ENCODE measurements around the gene SGCA. TPM values are rescaled to one million over a fixed set of nuclear protein-coding genes. Genes with fewer than 3 reads are reported as not detected.

SGCA gene
- total RNA-seq, 1 donor from 2014 or later: 12.0 TPM

- Mint-ChIP-seq H3K4me1 (ENCODE audit: unreplicated experiment) (peaks cover 43% of the 10 kb centered on the region), H3K4me3 (ENCODE audit: unreplicated experiment) (no peak overlapping the region), H3K36me3 (ENCODE audit: unreplicated experiment) (peaks cover 3% of the 10 kb centered on the region), H3K27me3 (ENCODE audit: unreplicated experiment) (no peaks in the 10 kb centered on the region), H3K9me3 (ENCODE audit: unreplicated experiment) (no peaks in the 10 kb centered on the region), H3K27ac (ENCODE audit: unreplicated experiment) (peak overlapping the region; percentile 41)
- no peak for DNase-seq (ENCODE audit: extremely low spot score, unreplicated experiment)
- no peak for TF ChIP-seq CTCF (IDR thresholded peaks at IDR 0.05)
Measured at GRCh38 chr17:50166518-50167181, 845 bp downstream of the SGCA start.

- no peak overlapping the region for H3K27ac Mint-ChIP-seq (ENCODE audit: unreplicated experiment)
- TF ChIP-seq CTCF (IDR thresholded peaks at IDR 0.05): no peak
- peaks cover 47% of the 10 kb centered on the region for H3K4me1 Mint-ChIP-seq (ENCODE audit: unreplicated experiment)
- no peak overlapping the region for H3K4me3 Mint-ChIP-seq (ENCODE audit: unreplicated experiment)
- peaks cover 3% of the 10 kb centered on the region for H3K36me3 Mint-ChIP-seq (ENCODE audit: unreplicated experiment)
- DNase-seq (ENCODE audit: extremely low spot score, unreplicated experiment): no peak
- H3K27me3 Mint-ChIP-seq (ENCODE audit: unreplicated experiment): no peaks in the 10 kb centered on the region
- no peaks in the 10 kb centered on the region for H3K9me3 Mint-ChIP-seq (ENCODE audit: unreplicated experiment)
Measured at GRCh38 chr17:50167371-50167770, 1.6 kb downstream of the SGCA start.

- H3K4me3 Mint-ChIP-seq (ENCODE audit: unreplicated experiment): no peak overlapping the region
- H3K9me3 Mint-ChIP-seq (ENCODE audit: unreplicated experiment): no peaks in the 10 kb centered on the region
- no peak for TF ChIP-seq CTCF (IDR thresholded peaks at IDR 0.05)
- H3K27ac Mint-ChIP-seq (ENCODE audit: unreplicated experiment): peak overlapping the region; percentile 86
- H3K4me1 Mint-ChIP-seq (ENCODE audit: unreplicated experiment): peaks cover 56% of the 10 kb centered on the region
- no peak for DNase-seq (ENCODE audit: extremely low spot score, unreplicated experiment)
- H3K36me3 Mint-ChIP-seq (ENCODE audit: unreplicated experiment): peaks cover 3% of the 10 kb centered on the region
- no peaks in the 10 kb centered on the region for H3K27me3 Mint-ChIP-seq (ENCODE audit: unreplicated experiment)
Measured at GRCh38 chr17:50168319-50168718, 2.5 kb downstream of the SGCA start.

- no peak for DNase-seq (ENCODE audit: extremely low spot score, unreplicated experiment)
- peaks cover 64% of the 10 kb centered on the region for H3K4me1 Mint-ChIP-seq (ENCODE audit: unreplicated experiment)
- H3K9me3 Mint-ChIP-seq (ENCODE audit: unreplicated experiment): no peaks in the 10 kb centered on the region
- peaks cover 3% of the 10 kb centered on the region for H3K36me3 Mint-ChIP-seq (ENCODE audit: unreplicated experiment)
- peak overlapping the region; percentile 86 for H3K27ac Mint-ChIP-seq (ENCODE audit: unreplicated experiment)
- no peaks in the 10 kb centered on the region for H3K27me3 Mint-ChIP-seq (ENCODE audit: unreplicated experiment)
- no peak overlapping the region for H3K4me3 Mint-ChIP-seq (ENCODE audit: unreplicated experiment)
- TF ChIP-seq CTCF (IDR thresholded peaks at IDR 0.05): peak; percentile 75
Measured at GRCh38 chr17:50169121-50169764, 3.4 kb downstream of the SGCA start.

- no peak for TF ChIP-seq CTCF (IDR thresholded peaks at IDR 0.05)
- Mint-ChIP-seq H3K36me3 (ENCODE audit: unreplicated experiment) (peaks cover 3% of the 10 kb centered on the region), H3K4me3 (ENCODE audit: unreplicated experiment) (no peak overlapping the region), H3K27me3 (ENCODE audit: unreplicated experiment) (no peaks in the 10 kb centered on the region), H3K4me1 (ENCODE audit: unreplicated experiment) (peaks cover 71% of the 10 kb centered on the region), H3K27ac (ENCODE audit: unreplicated experiment) (peak overlapping the region; percentile 86), H3K9me3 (ENCODE audit: unreplicated experiment) (no peaks in the 10 kb centered on the region)
- no peak for DNase-seq (ENCODE audit: extremely low spot score, unreplicated experiment)
Measured at GRCh38 chr17:50169881-50170459, 4.2 kb downstream of the SGCA start.
